HepG2 (cell line): ENCODE results near the gene ERBB3. TPM values are rescaled to one million over a fixed set of nuclear protein-coding genes. Genes with fewer than 3 reads are reported as not detected.

ENCODE experiments used
- ATRX ChIP-seq: sonication (generic); formaldehyde crosslinking; IDR thresholded peaks from 2 replicates; pipeline ENCODE4 v1.4.0; 2020; ENCODE audit warnings: missing genetic modification reagents, borderline replicate concordance
- BHLHE40 ChIP-seq: IDR thresholded peaks from 2 replicates; pipeline ENCODE4 v1.6.1; 2011; ENCODE audit warnings: low read length, improper control_type of control experiment
- FOXK1 ChIP-seq: sonication (generic); formaldehyde crosslinking; IDR thresholded peaks from 2 replicates; pipeline ENCODE4 v1.4.0; 2020; ENCODE audit warnings: low read depth, missing genetic modification reagents, borderline replicate concordance
- HIC2 ChIP-seq: sonication (generic); formaldehyde crosslinking; IDR thresholded peaks from 2 replicates; pipeline ENCODE4 v1.9.0; 2022; ENCODE audit warnings: low read depth, missing genetic modification reagents
- NFATC3 ChIP-seq: sonication (generic); formaldehyde crosslinking; IDR thresholded peaks from 2 replicates; pipeline ENCODE4 v1.5.1; 2020; ENCODE audit warnings: mild to moderate bottlenecking, missing genetic modification reagents
- NFRKB ChIP-seq: fragments of 450-650 bp; IDR thresholded peaks from 2 replicates; pipeline ENCODE4 v1.6.1; 2017
- PPARG ChIP-seq: conservative IDR thresholded peaks from 2 replicates; pipeline ENCODE4 v1.6.1; 2016; ENCODE audit warnings: missing biosample characterization, missing genetic modification reagents
- SAFB2 ChIP-seq: sonication (generic); formaldehyde crosslinking; IDR thresholded peaks from 2 replicates; pipeline ENCODE4 v1.5.1; 2020; ENCODE audit warnings: missing genetic modification reagents, low read depth, mild to moderate bottlenecking, borderline replicate concordance
- SOX13 ChIP-seq, 3 experiments: fragments of 450-650 bp in 1 of 3; sonication (generic) in 1 of 3; formaldehyde crosslinking in 1 of 3; IDR thresholded peaks in 2 of 3; conservative IDR thresholded peaks in 1 of 3; 2 replicates each; pipeline versions ENCODE4 v1.5.0 to v1.6.1; 2016 to 2020; ENCODE audit warnings: antibody characterized with exemption in 1 of 3, mild to moderate bottlenecking in 1 of 3, missing compliant biosample characterization in 1 of 3, missing genetic modification reagents in 1 of 3, moderate library complexity in 1 of 3
- TAF15 ChIP-seq: fragments of 200-400 bp; formaldehyde crosslinking; IDR thresholded peaks from one replicate; pipeline ENCODE4 v1.6.1; 2018; ENCODE audit warnings: mild to moderate bottlenecking, low read depth, low read length; ENCODE audit not compliant: poor library complexity, severe bottlenecking
- TCF7 ChIP-seq: sonication (generic); IDR thresholded peaks from 2 replicates; pipeline ENCODE4 v1.6.1; 2016; ENCODE audit warnings: antibody characterized with exemption, low read depth
- USF2 ChIP-seq, 2 experiments: sonication (generic) in 1 of 2; formaldehyde crosslinking in 1 of 2; IDR thresholded peaks; 2 replicates each; pipeline versions ENCODE4 v1.5.1 to v1.6.1; 2011 to 2020; ENCODE audit warnings: borderline replicate concordance in 1 of 2, low read depth in 1 of 2, low read length in 1 of 2, mild to moderate bottlenecking in 1 of 2, missing genetic modification reagents in 1 of 2, moderate library complexity in 1 of 2
- XBP1 ChIP-seq: sonication (generic); formaldehyde crosslinking; IDR thresholded peaks from 2 replicates; pipeline ENCODE4 v1.5.0; 2020; ENCODE audit warnings: missing genetic modification reagents
- ZNF17 ChIP-seq: sonication (generic); formaldehyde crosslinking; IDR thresholded peaks from 2 replicates; pipeline ENCODE4 v1.5.0; 2020; ENCODE audit warnings: mild to moderate bottlenecking, missing genetic modification reagents
- ZNF224 ChIP-seq: sonication (generic); formaldehyde crosslinking; IDR thresholded peaks from 2 replicates; pipeline ENCODE4 v1.5.0; 2020; ENCODE audit warnings: mild to moderate bottlenecking, missing genetic modification reagents
- ZNF460 ChIP-seq: sonication (generic); formaldehyde crosslinking; IDR thresholded peaks from 2 replicates; pipeline ENCODE4 v1.5.1; 2020; ENCODE audit warnings: missing genetic modification reagents, mild to moderate bottlenecking, borderline replicate concordance
- ZNF569 ChIP-seq: sonication (generic); formaldehyde crosslinking; IDR thresholded peaks from 2 replicates; pipeline ENCODE4 v1.5.0; 2020; ENCODE audit warnings: mild to moderate bottlenecking, missing genetic modification reagents, moderate library complexity, borderline replicate concordance
- polyA plus RNA-seq, 8 experiments: library from polyadenylated mRNA; depleted of rRNA in 3 of 8; stranded (reverse) in 7 of 8; unstranded in 1 of 8; fragments of >200 nt; fragmentation: Illumina TruSeq in 4 of 8; extraction: Trizol in 4 of 8; gene quantifications; 2 replicates each; pipeline versions ENCODE4 v1.2.1 to v1.2.3, GENCODE V29; 2011 to 2016; ENCODE audit warnings: low read depth in 4 of 8, missing spikeins in 1 of 8, mixed read lengths in 1 of 8; ENCODE audit not compliant: insufficient read depth in 1 of 8
- total RNA-seq, 5 experiments: library from RNA; depleted of rRNA; stranded (reverse); fragments of >200 nt; fragmentation: Illumina TruSeq; extraction: Trizol; gene quantifications; 2 replicates each; pipeline ENCODE4 v1.2.3, GENCODE V29; 2016; ENCODE audit warnings: low read depth in 1 of 5
- TF ChIP-seq, protein P1 (sequence below): sonication (generic); formaldehyde crosslinking; IDR thresholded peaks from 2 replicates; pipeline ENCODE4 v1.5.0; 2020; ENCODE audit warnings: mild to moderate bottlenecking, low read depth, missing genetic modification reagents, borderline replicate concordance
- TF ChIP-seq, protein P2 (sequence below): sonication (generic); formaldehyde crosslinking; IDR thresholded peaks from 2 replicates; pipeline ENCODE4 v1.5.0; 2020; ENCODE audit warnings: mild to moderate bottlenecking, missing genetic modification reagents

The ERBB3 gene
- total and polyA plus RNA-seq, 2 of the 13 experiments (the other 11 are each of a cell fraction or from before 2014, with no cell fraction given): 93.6 to 358 TPM

DNA sequence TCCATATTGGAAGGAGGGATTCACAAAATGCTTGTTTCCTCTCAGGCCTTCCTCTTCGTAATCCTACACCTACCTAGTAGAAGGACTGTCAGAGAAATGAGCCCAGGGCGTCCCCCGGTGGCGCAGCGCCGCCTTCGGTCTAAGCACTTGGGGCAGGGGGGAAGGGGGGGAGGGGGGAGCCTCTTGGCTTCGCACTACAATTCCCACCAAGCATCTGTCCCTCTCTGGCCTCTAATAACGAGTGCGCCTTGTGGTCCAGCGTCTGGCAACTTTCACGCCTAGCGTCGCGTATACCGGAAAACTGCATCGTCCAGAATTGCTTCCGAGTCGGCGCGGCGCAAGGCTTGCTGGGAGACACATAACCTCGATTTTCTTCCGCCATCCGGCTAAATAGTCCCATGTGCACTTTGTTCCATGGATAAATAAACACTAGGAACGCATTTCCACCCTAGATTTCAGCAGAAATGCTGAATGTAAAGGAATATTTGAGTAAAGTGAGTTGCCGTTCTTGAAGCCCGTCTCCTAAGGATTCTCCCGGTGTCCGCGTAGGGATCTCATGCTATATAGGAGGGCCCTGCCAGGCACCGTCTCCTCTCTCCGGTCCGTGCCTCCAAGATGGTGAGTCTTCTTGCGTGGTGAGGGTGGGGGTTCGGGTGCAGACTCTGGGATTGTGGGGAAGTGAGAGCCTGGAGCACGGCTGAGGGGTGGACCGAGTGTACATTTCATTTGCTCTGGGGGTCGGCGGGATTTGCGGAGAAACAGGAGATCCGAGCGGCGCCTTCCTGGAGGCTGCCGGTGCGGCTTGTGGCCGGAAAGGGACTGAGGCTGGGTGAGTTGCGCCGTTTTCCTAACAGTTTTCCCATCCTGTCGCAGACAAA is 38.2 kb upstream of the ERBB3 start, which contains the start of gene RPS26 (continued):
- no peak for TF ChIP-seq USF2 (IDR thresholded peaks at IDR 0.05; ENCODE audit: low read depth, low read length)
- no peak for TF ChIP-seq USF2 (CRISPR knock-in tag; IDR thresholded peaks at IDR 0.05; ENCODE audit: borderline replicate concordance)
- no peak for TF ChIP-seq ZNF17
- TF ChIP-seq ZNF224: 0 out of 2 replicates have a peak, but pooled peaks have one; percentile 6
- TF ChIP-seq ZNF569 (CRISPR knock-in tag): 0 out of 2 replicates have a peak, but pooled peaks have one; percentile 43
- TF ChIP-seq, protein P1, sequence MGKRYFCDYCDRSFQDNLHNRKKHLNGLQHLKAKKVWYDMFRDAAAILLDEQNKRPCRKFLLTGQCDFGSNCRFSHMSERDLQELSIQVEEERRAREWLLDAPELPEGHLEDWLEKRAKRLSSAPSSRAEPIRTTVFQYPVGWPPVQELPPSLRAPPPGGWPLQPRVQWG (CRISPR knock-in tag): no peak
- no peak for TF ChIP-seq TCF7
- TF ChIP-seq, protein P2, sequence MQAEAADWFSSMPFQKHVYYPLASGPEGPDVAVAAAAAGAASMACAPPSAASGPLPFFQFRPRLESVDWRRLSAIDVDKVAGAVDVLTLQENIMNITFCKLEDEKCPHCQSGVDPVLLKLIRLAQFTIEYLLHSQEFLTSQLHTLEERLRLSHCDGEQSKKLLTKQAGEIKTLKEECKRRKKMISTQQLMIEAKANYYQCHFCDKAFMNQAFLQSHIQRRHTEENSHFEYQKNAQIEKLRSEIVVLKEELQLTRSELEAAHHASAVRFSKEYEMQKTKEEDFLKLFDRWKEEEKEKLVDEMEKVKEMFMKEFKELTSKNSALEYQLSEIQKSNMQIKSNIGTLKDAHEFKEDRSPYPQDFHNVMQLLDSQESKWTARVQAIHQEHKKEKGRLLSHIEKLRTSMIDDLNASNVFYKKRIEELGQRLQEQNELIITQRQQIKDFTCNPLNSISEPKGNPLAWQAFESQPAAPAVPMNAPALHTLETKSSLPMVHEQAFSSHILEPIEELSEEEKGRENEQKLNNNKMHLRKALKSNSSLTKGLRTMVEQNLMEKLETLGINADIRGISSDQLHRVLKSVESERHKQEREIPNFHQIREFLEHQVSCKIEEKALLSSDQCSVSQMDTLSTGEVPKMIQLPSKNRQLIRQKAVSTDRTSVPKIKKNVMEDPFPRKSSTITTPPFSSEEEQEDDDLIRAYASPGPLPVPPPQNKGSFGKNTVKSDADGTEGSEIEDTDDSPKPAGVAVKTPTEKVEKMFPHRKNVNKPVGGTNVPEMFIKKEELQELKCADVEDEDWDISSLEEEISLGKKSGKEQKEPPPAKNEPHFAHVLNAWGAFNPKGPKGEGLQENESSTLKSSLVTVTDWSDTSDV: no peak
- no peak for TF ChIP-seq ZNF460 (CRISPR knock-in tag)
- peak; percentile 76; the same call in 1 of the 2 replicates for TF ChIP-seq FOXK1 (CRISPR knock-in tag)
- TF ChIP-seq NFRKB: no peak
- TF ChIP-seq TAF15: no peak
- no peak for TF ChIP-seq BHLHE40
- no peak for TF ChIP-seq HIC2 (CRISPR knock-in tag)
- no peak for TF ChIP-seq NFATC3 (CRISPR knock-in tag)
- TF ChIP-seq ATRX (CRISPR knock-in tag): no peak
- 0 out of 2 replicates have a peak, but pooled peaks have one; percentile 22 for TF ChIP-seq XBP1 (CRISPR knock-in tag)
- TF ChIP-seq SOX13 (IDR thresholded peaks at IDR 0.05): 0 out of 2 replicates have a peak, but pooled peaks have one; percentile 41
- peak in 1 of 2 experiments; percentile 48; a peak in 2 of 4 replicates for TF ChIP-seq SOX13 (CRISPR knock-in tag; conservative IDR thresholded peaks at IDR 0.05 in 1 of 2, IDR thresholded peaks at IDR 0.05 in 1 of 2)
- 0 out of 2 replicates have a peak, but pooled peaks have one; percentile 28 for TF ChIP-seq PPARG (CRISPR knock-in tag)
- TF ChIP-seq SAFB2 (CRISPR knock-in tag): 0 out of 2 replicates have a peak, but pooled peaks have one; percentile 38
